ENCODE results near the gene FOXC1. TPM values are rescaled to one million over a fixed set of nuclear protein-coding genes. Genes with fewer than 3 reads are reported as not detected.

The FOXC1 gene
- total and polyA plus RNA-seq, 2 donors (not counting 1 experiment from before 2014, with no cell fraction given), result 0.04 to 0.52 TPM

- TF ChIP-seq EZH2 (IDR thresholded peaks at IDR 0.05; ENCODE audit: borderline replicate concordance, insufficient read depth, low read depth, low read length, poor library complexity, severe bottlenecking), result peak; percentile 86
- peak; percentile 99 for TF ChIP-seq CTCF (IDR thresholded peaks at IDR 0.05)
- H3K79me2 ChIP-seq (ENCODE audit: control insufficient read depth, insufficient read depth, low read length), result no peaks in the 10 kb centered on the region
- peak overlapping the region; percentile 96 for H3K4me2 ChIP-seq (replicated peaks; ENCODE audit: low read depth, low read length, poor library complexity, severe bottlenecking)
- no peaks in the 10 kb centered on the region for H3K36me3 ChIP-seq (replicated peaks in 1 of 2; ENCODE audit: control extremely low read depth in 1 of 2, control insufficient read depth in 1 of 2, extremely low read depth in 1 of 2, insufficient read depth in 2 of 2, low read length in 1 of 2)
- peaks cover 50 to 52% of the 10 kb centered on the region in 2 donors for H3K4me1 ChIP-seq (ENCODE audit: control insufficient read depth in 2 of 2, insufficient read depth in 2 of 2, low read length in 2 of 2)
- Mint-ChIP-seq H3K27me3 (peaks cover 73% of the 10 kb centered on the region), H3K4me1 (peaks cover 34% of the 10 kb centered on the region), H3K9me3 (ENCODE audit: insufficient read depth) (no peaks in the 10 kb centered on the region), H3K27ac (no peak overlapping the region), H3K4me3 (peak overlapping the region; percentile 34)
- H4K20me1 ChIP-seq (ENCODE audit: control insufficient read depth, insufficient read depth, low read length, poor library complexity, severe bottlenecking), result no peaks in the 10 kb centered on the region
- peak overlapping the region in 4 of 5 experiments; percentile 10 to 59 (median 42) for H3K4me3 ChIP-seq (ENCODE audit: control extremely low read depth in 1 of 5, extremely low read depth in 1 of 5, insufficient read depth in 1 of 5, low read depth in 2 of 5, low read length in 4 of 5)
- ChIA-PET POLR2A (interaction anchor here (0.7 kb wide), 1 partner anchor 18 kb away, joined by 3 read pairs; no protein-coding TSS in a partner anchor), CTCF (interaction anchor here (0.7 to 4.9 kb wide), 10 partner anchors 8 to 1031 kb away, joined by 3 to 29 read pairs (median 4); no protein-coding TSS in a partner anchor)
- H3K27ac ChIP-seq (ENCODE audit: low read length in 2 of 2), result no peak overlapping the region
- H3K27me3 ChIP-seq (replicated peaks in 1 of 4; ENCODE audit: control extremely low read depth in 1 of 4, control insufficient read depth in 3 of 4, insufficient read depth in 4 of 4, low read length in 3 of 4), result peaks cover 0 to 83% (median 66%) of the 10 kb centered on the region in 4 experiments
- peaks cover 0 to 36% (median 6%) of the 10 kb centered on the region in 3 donors for H3K9me3 ChIP-seq (ENCODE audit: control extremely low read depth in 1 of 3, control insufficient read depth in 2 of 3, insufficient read depth in 1 of 3, low read length in 2 of 3)
- ATAC-seq (ENCODE audit: low read depth), result peak; percentile 81
- peak; percentile 84 for DNase-seq
- intact Hi-C loops (cut with micrococcal nuclease), result loop anchor here (1.0 to 2.0 kb wide), 4 partner anchors 500 to 1091 kb away; no protein-coding TSS in a partner anchor
- peak overlapping the region; percentile 64 for H2AFZ ChIP-seq (ENCODE audit: insufficient read depth, low read depth, low read length, poor library complexity, severe bottlenecking)
- 2% methylated on average over 85 of the region's 85 CpGs for WGBS (ENCODE audit: insufficient coverage)
- H3K9ac ChIP-seq (ENCODE audit: low read length), result peak overlapping the region; percentile 61
Measured at GRCh38 chr6:1604158-1605003, 5.3 kb upstream of the FOXC1 start.

Measured in B cell (primary cell).